H9 (cell line): ENCODE results near the gene PAFAH1B1. TPM values are rescaled to one million over a fixed set of nuclear protein-coding genes. Genes with fewer than 3 reads are reported as not detected.

Experiments used
- DNase-seq: peaks from one replicate; pipeline ENCODE4 v3.0.0-alpha.2; 2017
- H2AFZ ChIP-seq: one replicate; pipeline ENCODE4 v1.6.1; 2013; ENCODE audit warnings: mild to moderate bottlenecking, low read length, control low read depth, moderate library complexity
- H2AK5ac ChIP-seq: 2 replicates; pipeline ENCODE4 v1.6.1; 2013; ENCODE audit warnings: low read length, control low read depth, mixed read lengths; ENCODE audit not compliant: insufficient read length
- H2BK120ac ChIP-seq: one replicate; pipeline ENCODE4 v1.6.1; 2013; ENCODE audit warnings: low read depth, mild to moderate bottlenecking, low read length, control low read depth, inconsistent platforms; ENCODE audit not compliant: poor library complexity, severe bottlenecking
- H2BK12ac ChIP-seq: 2 replicates; pipeline ENCODE4 v1.6.1; 2013; ENCODE audit warnings: low read length, control low read depth, mixed read lengths, low read depth; ENCODE audit not compliant: insufficient read length
- H2BK15ac ChIP-seq: 2 replicates; pipeline ENCODE4 v1.6.1; 2013; ENCODE audit warnings: low read depth, low read length, control low read depth
- H2BK20ac ChIP-seq: one replicate; pipeline ENCODE4 v1.6.1; 2013; ENCODE audit warnings: low read depth, mild to moderate bottlenecking, low read length, control low read depth, inconsistent platforms; ENCODE audit not compliant: poor library complexity, severe bottlenecking
- H2BK5ac ChIP-seq: 2 replicates; pipeline ENCODE4 v1.6.1; 2013; ENCODE audit warnings: low read length, control low read depth, mixed read lengths; ENCODE audit not compliant: insufficient read length
- H3K14ac ChIP-seq: 2 replicates; pipeline ENCODE4 v1.6.1; 2013; ENCODE audit warnings: low read length, control low read depth; ENCODE audit not compliant: insufficient read depth
- H3K18ac ChIP-seq: 2 replicates; pipeline ENCODE4 v1.6.1; 2013; ENCODE audit warnings: low read depth, mild to moderate bottlenecking, mixed read lengths, low read length, control low read depth; ENCODE audit not compliant: insufficient read length
- H3K23ac ChIP-seq: 2 replicates; pipeline ENCODE4 v1.6.1; 2013; ENCODE audit warnings: low read length, control low read depth, mixed read lengths, low read depth; ENCODE audit not compliant: insufficient read length
- H3K23me2 ChIP-seq: 2 replicates; pipeline ENCODE4 v1.6.1; 2013; ENCODE audit warnings: low read depth, mild to moderate bottlenecking, mixed read lengths, low read length, control low read depth; ENCODE audit not compliant: insufficient read length, poor library complexity, severe bottlenecking
- H3K27ac ChIP-seq: 2 replicates; pipeline ENCODE4 v1.5.1; 2013; ENCODE audit warnings: low read length, control low read depth, mixed read lengths, low read depth; ENCODE audit not compliant: insufficient read length
- H3K27me3 ChIP-seq: 2 replicates; pipeline ENCODE4 v1.6.1; 2013; ENCODE audit warnings: low read length, control low read depth, inconsistent platforms; ENCODE audit not compliant: insufficient read depth
- H3K4ac ChIP-seq: 2 replicates; pipeline ENCODE4 v1.6.1; 2013; ENCODE audit warnings: low read depth, mild to moderate bottlenecking, control low read depth, inconsistent platforms, low read length, moderate library complexity
- H3K4me1 ChIP-seq: 2 replicates; pipeline ENCODE4 v1.6.1; 2013; ENCODE audit warnings: low read length, control low read depth, inconsistent platforms; ENCODE audit not compliant: insufficient read depth
- H3K4me2 ChIP-seq: 2 replicates; pipeline ENCODE4 v1.6.1; 2013; ENCODE audit warnings: low read length, control low read depth, mixed read lengths; ENCODE audit not compliant: insufficient read length, insufficient read depth
- H3K56ac ChIP-seq: 2 replicates; pipeline ENCODE4 v1.6.1; 2013; ENCODE audit warnings: low read depth, mild to moderate bottlenecking, mixed read lengths, low read length, control low read depth; ENCODE audit not compliant: insufficient read length
- H3K79me1 ChIP-seq: 2 replicates; pipeline ENCODE4 v1.6.1; 2013; ENCODE audit warnings: low read depth, mild to moderate bottlenecking, moderate library complexity, low read length, control low read depth, inconsistent platforms; ENCODE audit not compliant: insufficient read depth, poor library complexity, severe bottlenecking
- H3K79me2 ChIP-seq: 2 replicates; pipeline ENCODE4 v1.6.1; 2013; ENCODE audit warnings: low read length, control low read depth, inconsistent platforms; ENCODE audit not compliant: insufficient read depth
- H3K9ac ChIP-seq: 2 replicates; pipeline ENCODE4 v1.6.1; 2013; ENCODE audit warnings: low read length, control low read depth, mixed read lengths; ENCODE audit not compliant: insufficient read length; ENCODE audit errors: extremely low read depth
- H3K9me3 ChIP-seq: one replicate; pipeline ENCODE4 v1.6.1; 2013; ENCODE audit warnings: low read depth, low read length, inconsistent platforms; ENCODE audit not compliant: control insufficient read depth
- H3T11ph ChIP-seq: one replicate; pipeline ENCODE4 v1.6.1; 2013; ENCODE audit warnings: mild to moderate bottlenecking, low read length, control low read depth, inconsistent platforms
- H4K20me1 ChIP-seq: one replicate; pipeline ENCODE4 v1.6.1; 2013; ENCODE audit not compliant: control insufficient read depth, insufficient read length, insufficient read depth
- H4K5ac ChIP-seq: 2 replicates; pipeline ENCODE4 v1.6.1; 2013; ENCODE audit warnings: low read depth, mild to moderate bottlenecking, mixed read lengths, low read length, control low read depth; ENCODE audit not compliant: insufficient read length
- H4K8ac ChIP-seq: replicated peaks from 2 replicates; pipeline ENCODE4 v1.6.1; 2013; ENCODE audit warnings: low read length, control low read depth, mixed read lengths, low read depth; ENCODE audit not compliant: insufficient read length
- H4K91ac ChIP-seq: 2 replicates; pipeline ENCODE4 v1.6.1; 2013; ENCODE audit warnings: low read depth, mild to moderate bottlenecking, moderate library complexity, mixed read lengths, low read length, control low read depth; ENCODE audit not compliant: insufficient read length
- H3K27ac Mint-ChIP-seq, 3 experiments: 2 replicates in 2 of 3; 3 replicates in 1 of 3; pipeline ENCODE4 v1.8.0; 2020 to 2021; ENCODE audit warnings: mixed read lengths in 3 of 3, mild to moderate bottlenecking in 1 of 3, moderate library complexity in 1 of 3
- H3K27me3 Mint-ChIP-seq: 2 replicates; pipeline ENCODE4 v1.8.0; 2021; ENCODE audit warnings: low read depth, mild to moderate bottlenecking, moderate library complexity, mixed read lengths
- H3K36me3 Mint-ChIP-seq, 3 experiments: 2 replicates in 2 of 3; 3 replicates in 1 of 3; pipeline ENCODE4 v1.8.0; 2020 to 2021; ENCODE audit warnings: low read depth in 3 of 3, mixed read lengths in 3 of 3; ENCODE audit not compliant: insufficient read depth in 1 of 3
- H3K4me1 Mint-ChIP-seq, 2 experiments: 2 replicates each; pipeline ENCODE4 v1.8.0; 2020; ENCODE audit warnings: mixed read lengths in 2 of 2
- H3K4me3 Mint-ChIP-seq, 2 experiments: 2 replicates in 1 of 2; 3 replicates in 1 of 2; pipeline ENCODE4 v1.8.0; 2020 to 2021; ENCODE audit warnings: mild to moderate bottlenecking in 2 of 2, mixed read lengths in 2 of 2, moderate library complexity in 1 of 2
- H3K9me3 Mint-ChIP-seq, 2 experiments: 2 replicates in 1 of 2; 3 replicates in 1 of 2; pipeline ENCODE4 v1.8.0; 2020; ENCODE audit warnings: mild to moderate bottlenecking in 2 of 2, mixed read lengths in 2 of 2, moderate library complexity in 1 of 2
- CTCF ChIP-seq: fragments of 200-600 bp; sonication (generic); conservative IDR thresholded peaks from 3 replicates; pipeline ENCODE4 v1.8.0; 2021; ENCODE audit warnings: antibody characterized with exemption, mild to moderate bottlenecking
- WGBS: extraction: QIAGEN DNeasy Blood & Tissue Kit; methylation state at CpG from one replicate; pipeline ENCODE4 v1.1.7; 2013; ENCODE audit warnings: missing lambda C conversion rate, low lambda C conversion rate, mixed read lengths; ENCODE audit not compliant: insufficient read length; ENCODE audit errors: extremely low coverage; 5-methylcytosine and 5-hydroxymethylcytosine counted together
- total RNA-seq: library from RNA; stranded (reverse); gene quantifications from 2 replicates; pipeline ENCODE4 v1.2.1, GENCODE V29; 2021

The PAFAH1B1 gene
- total RNA-seq, 1 experiment from 2014 or later: 134 TPM

GRCh38 chr17:2723505-2723996 is 130.1 kb downstream of the PAFAH1B1 start:
- Histone ChIP-seq H4K8ac (no peak overlapping the region), H2AK5ac (no peak overlapping the region), H2BK5ac (no peak overlapping the region), H3K9me3 (no peaks in the 10 kb centered on the region), H3K4ac (no peak overlapping the region), H4K20me1 (no peaks in the 10 kb centered on the region), H3K27me3 (no peaks in the 10 kb centered on the region), H3K56ac (no peak overlapping the region), H4K5ac (no peak overlapping the region), H2AFZ (no peak overlapping the region), H2BK120ac (no peak overlapping the region), H3K27ac (no peak overlapping the region), H3K9ac (peak overlapping the region; percentile 23), H4K91ac (no peak overlapping the region), H3K14ac (no peak overlapping the region), H3K4me1 (peaks cover 6% of the 10 kb centered on the region; the same call in 1 of the 2 replicates), H2BK12ac (no peak overlapping the region), H3K79me2 (no peaks in the 10 kb centered on the region), H3T11ph (no peak overlapping the region), H3K18ac (no peak overlapping the region), H2BK20ac (no peak overlapping the region), H3K23ac (no peak overlapping the region), H3K23me2 (peaks cover 3% of the 10 kb centered on the region), H3K79me1 (no peaks in the 10 kb centered on the region), H2BK15ac (no peak overlapping the region; the same call in 1 of the 2 replicates), H3K4me2 (peak overlapping the region; percentile 72)
- H3K27ac Mint-ChIP-seq: no peak overlapping the region; a peak in 2 of 7 replicates
- no peak for TF ChIP-seq CTCF
- peak; percentile 92 for DNase-seq
- H3K4me3 Mint-ChIP-seq: peak overlapping the region; percentile 66 to 73
- peaks cover 13 to 45% of the 10 kb centered on the region in 2 experiments for H3K4me1 Mint-ChIP-seq
- H3K36me3 Mint-ChIP-seq: peaks cover under 1 to 14% (median 9%) of the 10 kb centered on the region in 3 experiments; a peak in 5 of 7 replicates
- peaks cover 9% of the 10 kb centered on the region for H3K27me3 Mint-ChIP-seq
- no CpG with 5 or more reads among the region's 18 CpGs for WGBS
- H3K9me3 Mint-ChIP-seq: no peaks in the 10 kb centered on the region
